GM12892 (cell line): ENCODE results near the gene NDUFB7.

ENCODE experiments used
- DNase-seq: peaks from one replicate; pipeline ENCODE4 v3.0.0; 2011; ENCODE audit not compliant: insufficient read length
- FAIRE-seq: peaks from 2 replicates; lab custom pipeline; 2011; peaks lifted over from hg19 to GRCh38; lab: Jason Lieb, UNC
- POLR2A ChIP-seq: IDR thresholded peaks from 2 replicates; pipeline ENCODE4 v1.6.1; 2011; ENCODE audit warnings: low read depth, low read length, control low read depth
- POLR2AphosphoS5 ChIP-seq: IDR thresholded peaks from 2 replicates; pipeline ENCODE4 v1.6.1; 2011; ENCODE audit warnings: low read depth, low read length, control low read depth
- TAF1 ChIP-seq: IDR thresholded peaks from 2 replicates; pipeline ENCODE4 v1.6.1; 2011; ENCODE audit warnings: low read depth, mild to moderate bottlenecking, control low read depth, low read length, borderline replicate concordance

Gene NDUFB7

DNA sequence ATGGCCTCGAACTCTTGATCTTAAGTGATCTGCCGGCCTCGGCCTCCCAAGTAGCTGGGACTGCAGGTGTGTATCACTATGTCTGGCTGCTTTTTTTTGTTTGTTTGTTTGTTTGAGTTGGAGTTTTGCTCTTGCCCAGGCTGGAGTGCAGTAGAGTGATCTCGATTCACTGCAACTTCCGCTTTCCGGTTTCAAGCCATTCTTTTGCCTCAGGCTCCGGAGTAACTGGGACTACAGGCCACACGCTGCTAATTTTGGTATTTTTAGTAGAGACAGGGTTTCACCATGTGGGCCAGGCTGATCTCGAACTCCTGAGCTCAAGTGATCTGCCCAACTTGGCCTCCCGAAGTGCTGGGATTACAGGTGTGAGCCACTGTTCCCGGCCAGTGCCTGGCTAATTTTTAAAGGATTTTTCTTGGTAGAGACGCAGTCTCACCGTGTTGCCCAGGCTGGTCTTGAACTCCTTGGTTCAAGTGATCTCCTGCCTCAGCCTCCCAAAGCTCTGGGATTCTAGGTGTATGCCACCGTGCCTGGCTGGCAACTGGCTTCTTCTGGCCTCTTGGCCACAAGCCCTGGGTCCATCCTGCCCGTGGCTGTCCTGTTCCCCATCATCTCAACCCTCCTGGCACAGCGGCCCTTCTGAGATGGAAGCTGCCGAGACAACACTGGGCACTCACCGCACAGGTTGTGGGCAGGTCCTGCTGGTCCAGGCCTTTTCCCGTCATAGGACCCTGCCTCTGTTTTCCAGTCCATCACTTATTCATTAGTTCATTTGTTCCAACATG, 30.9 kb downstream of the NDUFB7 start:
- TF ChIP-seq POLR2A (no peak), TAF1 (no peak), POLR2AphosphoS5 (no peak)
- DNase-seq, result no peak
- FAIRE-seq, result no peak

DNA sequence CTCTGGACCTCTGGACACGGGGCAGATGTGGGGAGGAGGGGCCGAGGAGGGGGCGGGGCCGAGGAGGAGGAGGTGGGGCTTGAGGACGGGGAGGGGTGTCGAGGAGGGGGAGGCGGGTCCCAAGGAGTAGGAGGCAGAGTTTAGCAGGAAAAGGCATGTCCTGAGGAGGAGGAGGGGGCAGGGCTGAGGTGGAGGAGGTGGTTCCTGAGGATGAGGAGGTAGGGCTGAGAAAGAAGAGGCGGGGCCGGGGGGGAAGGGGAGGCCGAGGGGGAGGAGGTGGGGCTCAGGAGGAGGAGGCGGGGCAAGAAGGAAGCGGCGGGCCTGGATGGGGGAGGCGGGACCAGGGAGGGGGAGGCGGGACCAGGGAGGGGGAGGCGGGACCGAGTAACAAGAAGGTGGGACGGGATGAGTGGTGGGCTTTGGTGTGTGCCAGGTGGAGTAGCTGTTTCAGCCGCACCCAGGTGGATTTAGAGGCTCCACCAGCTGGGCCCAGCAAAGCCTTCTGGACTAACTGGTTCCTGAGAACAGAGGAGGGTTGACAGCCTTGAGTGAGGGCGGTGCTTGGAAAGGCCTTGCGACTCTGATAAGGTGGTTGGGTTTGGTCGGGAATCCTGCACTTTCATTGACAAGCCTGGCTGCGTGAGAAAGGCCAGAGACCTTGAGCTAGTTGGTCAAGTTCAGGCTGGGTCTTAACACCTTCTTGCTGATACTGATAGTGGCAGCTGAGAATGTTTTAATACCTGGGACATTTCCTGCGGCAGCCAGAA, 34.8 kb downstream of the NDUFB7 start:
- no peak for DNase-seq
- no peak for FAIRE-seq
- TF ChIP-seq POLR2AphosphoS5 (no peak), POLR2A (no peak), TAF1 (no peak)

DNA sequence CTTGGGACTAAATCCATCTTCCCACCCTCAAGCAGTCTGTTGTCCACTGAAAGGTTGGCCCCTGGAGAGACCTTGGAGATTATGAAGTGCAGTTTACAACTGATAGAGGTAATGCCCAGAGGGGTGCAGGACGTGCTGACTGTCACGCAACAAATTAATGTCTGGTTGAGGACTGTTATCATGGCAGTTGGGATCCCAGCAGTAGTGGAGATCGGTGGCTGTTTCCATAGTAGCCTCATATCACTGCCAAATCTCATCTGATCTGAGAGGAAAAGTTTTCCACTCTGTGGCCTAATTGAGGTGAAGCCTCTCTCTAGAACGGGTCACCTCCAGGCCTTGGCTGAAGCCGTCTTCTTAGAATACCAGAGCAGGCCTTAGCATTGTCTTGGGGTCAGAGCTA, 38.4 kb downstream of the NDUFB7 start:
- TF ChIP-seq TAF1 (no peak), POLR2A (no peak), POLR2AphosphoS5 (no peak)
- DNase-seq, result no peak
- no peak for FAIRE-seq

DNA sequence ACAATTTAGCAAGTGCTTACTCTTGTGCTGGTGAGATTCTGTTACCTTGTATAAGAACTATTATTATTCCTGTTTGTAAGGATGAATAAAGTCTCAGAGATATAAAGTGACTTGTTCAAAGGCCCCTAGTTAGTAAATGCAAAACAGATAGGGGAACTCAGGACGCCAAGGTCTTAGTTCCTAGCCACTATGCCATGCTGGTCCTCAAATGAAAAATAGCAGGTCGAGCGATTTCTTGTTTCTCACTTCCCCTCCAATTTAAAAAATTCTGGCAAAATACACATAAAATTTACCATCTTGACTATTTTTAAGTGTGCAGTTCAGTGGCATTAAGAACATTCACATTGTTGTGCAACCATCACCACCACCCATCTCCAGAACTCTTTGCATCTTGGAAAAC, 41.4 kb downstream of the NDUFB7 start:
- no peak for FAIRE-seq
- no peak for TF ChIP-seq POLR2A
- TF ChIP-seq TAF1, result no peak
- TF ChIP-seq POLR2AphosphoS5, result no peak
- DNase-seq, result no peak

DNA sequence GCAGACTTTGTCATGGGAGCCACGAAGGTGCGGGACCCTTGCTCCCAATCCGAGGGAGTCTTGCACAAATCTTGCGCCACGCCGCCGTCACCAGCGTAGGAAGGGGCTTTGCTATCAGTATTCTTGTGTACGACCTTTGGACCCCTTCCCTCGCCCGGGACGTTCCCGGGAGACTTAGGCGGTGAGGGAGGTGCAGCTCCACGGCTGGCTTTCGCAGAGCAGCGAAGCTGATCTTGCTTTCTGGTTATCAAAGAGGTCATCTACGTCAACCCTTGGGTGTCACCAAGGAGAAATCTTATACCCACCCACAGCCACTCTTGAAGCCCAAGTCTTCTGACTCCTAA, 41.9 kb downstream of the NDUFB7 start:
- DNase-seq (no peak), FAIRE-seq (no peak)

DNA sequence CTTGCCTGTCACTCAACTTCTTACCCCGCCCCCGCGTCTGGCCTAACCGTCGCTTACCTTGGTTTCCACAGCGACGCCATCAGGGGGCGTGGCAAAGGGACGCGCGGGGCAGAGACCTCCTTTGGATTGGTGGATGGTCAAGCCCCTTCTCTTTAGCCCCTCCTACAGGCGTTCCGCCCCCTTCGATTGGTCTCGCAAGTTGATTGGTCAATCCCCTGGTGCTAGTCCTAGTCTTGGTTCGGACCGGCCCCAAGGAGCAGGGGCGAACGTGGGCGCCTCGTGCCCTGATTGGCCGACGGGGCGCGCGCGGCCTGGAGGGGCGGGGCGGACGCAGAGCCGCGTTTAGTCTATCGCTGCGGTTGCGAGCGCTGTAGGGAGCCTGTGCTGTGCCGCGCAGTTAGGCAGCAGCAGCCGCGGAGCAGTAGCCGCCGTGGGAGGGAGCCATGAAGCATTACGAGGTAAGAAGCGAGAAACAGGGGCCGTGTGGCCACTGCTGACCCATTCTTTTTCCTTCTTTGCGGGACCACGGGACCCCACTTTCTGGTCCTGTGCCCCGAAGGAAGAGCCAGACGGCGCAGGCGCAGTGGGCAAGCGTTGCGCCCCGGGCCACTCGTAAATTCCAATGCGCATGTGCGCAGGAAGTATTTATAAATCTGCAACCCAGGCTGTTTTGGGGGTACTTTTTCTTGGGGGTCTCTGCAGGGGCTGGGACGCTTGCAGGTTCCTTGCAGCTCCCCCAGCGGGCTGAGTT, 42.4 kb downstream of the NDUFB7 start, which contains the start of gene TECR:
TSS of gene TECR (plus strand) at position 341 of the 751 bp plus-strand sequence. CDS start at position 444, 103 bp downstream.
- DNase-seq (peak; percentile 90), FAIRE-seq (peak; percentile 96)
- peak; percentile 97 for TF ChIP-seq POLR2AphosphoS5
- TF ChIP-seq TAF1, result peak; percentile 90
- peak; percentile 98 for TF ChIP-seq POLR2A

More for the DNA sequence above, 41.9 kb downstream of the NDUFB7 start:
- TF ChIP-seq POLR2A (no peak), POLR2AphosphoS5 (no peak), TAF1 (no peak)

DNA sequence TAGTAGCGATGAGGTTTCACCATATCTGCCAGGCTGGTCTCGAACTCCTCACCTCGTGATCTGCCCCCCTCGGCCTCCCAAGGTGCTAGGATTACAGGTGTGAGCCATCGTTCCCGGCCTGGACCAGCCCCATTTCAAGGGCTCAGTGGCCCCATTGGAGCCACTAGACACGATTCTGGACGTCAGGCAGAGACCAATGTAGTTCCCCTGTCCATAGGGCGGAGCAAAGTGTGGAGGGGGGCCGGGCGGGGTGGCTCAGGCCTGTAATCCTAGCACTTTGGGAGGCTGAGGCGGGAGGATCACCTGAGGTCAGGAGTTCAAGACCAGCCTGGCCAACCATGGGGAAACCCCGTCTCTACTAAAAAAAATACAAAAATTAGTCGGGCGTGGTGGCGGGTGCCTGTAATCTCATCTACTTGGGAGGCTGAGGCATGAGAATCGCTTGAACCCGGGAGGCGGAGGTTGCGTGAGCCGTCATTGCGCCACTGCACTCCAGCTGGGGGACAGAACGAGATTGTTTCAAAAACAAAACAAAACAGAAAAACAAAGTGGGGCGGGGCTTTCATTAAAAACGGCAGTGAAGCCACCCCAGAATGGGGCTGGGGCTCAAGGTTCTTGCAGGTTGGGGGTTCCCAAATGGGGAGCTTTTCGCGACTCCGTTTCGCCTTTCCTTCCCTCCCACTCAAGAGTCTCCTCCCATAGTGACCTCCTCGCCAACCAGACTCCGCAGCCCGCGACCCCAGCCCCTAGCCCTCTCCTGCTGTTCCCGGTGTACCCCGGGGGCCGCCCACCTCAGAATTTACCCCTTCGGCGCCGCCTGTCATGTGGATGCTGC, 43.2 kb downstream of the NDUFB7 start:
- TF ChIP-seq POLR2AphosphoS5 (no peak), POLR2A (no peak), TAF1 (no peak)
- FAIRE-seq, result no peak
- no peak for DNase-seq

DNA sequence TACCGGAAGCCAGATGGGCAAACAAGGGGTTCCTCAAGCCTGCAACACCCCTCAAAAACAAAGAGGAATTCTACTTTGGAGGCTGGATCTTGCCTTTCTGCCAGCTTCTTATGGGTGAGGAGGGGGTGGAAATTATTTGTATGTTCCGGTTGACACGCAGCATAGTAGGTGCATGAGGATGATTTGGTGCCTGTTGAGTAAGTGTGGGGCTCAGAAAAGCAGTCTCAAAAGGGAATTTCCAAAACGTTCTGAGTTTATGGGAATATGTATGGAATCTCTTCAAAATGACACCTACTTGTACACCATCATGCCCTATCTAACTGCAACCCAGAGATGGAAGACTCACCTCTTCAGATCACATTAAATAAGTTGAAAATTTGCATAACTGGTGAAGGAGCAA, 45.4 kb downstream of the NDUFB7 start:
- FAIRE-seq (no peak), DNase-seq (no peak)
- TF ChIP-seq POLR2AphosphoS5, result no peak
- no peak for TF ChIP-seq TAF1
- no peak for TF ChIP-seq POLR2A

DNA sequence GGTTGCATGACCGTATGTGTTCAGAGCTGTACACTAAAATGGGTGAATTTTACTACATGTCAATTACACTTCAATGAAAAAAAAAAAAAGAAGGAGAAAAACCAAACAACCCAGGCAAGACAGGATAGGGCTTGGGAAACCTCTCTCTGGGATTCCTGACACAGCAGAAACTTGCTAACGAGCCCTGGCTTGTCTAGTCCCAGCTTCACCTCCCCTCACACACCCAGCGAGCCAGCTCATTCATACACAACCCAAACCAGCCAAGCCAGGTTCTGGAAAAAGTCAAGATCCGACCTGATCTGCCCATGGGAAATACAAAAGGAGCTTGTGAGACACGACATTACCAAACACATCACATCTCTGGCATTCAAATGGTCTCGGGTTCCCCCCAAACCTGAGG, 46.1 kb downstream of the NDUFB7 start:
- DNase-seq, result no peak

DNA sequence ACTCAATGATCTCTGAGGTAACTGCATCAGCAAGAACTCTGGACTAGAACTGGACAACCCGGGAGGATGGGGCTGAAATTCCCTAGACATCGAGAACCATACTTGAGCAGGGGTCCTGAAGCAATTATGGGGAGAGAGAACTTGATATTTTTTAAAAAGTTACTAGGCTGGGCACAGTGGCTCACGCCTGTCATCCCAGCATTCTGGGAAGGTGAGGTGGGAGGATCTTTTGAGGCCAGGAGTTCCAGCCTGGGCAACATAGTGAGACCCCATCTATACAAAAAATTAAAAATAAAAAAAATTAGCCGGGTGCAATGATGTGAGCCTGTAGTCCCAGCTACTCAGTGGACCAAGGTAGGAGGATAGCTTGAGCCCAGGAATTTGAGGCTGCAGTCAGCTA, 51.3 kb downstream of the NDUFB7 start:
- TF ChIP-seq POLR2A (no peak), POLR2AphosphoS5 (no peak), TAF1 (no peak)
- no peak for FAIRE-seq
- DNase-seq, result no peak

More for the DNA sequence above, 46.1 kb downstream of the NDUFB7 start:
- FAIRE-seq, result no peak
- TF ChIP-seq POLR2AphosphoS5 (no peak), TAF1 (no peak)

DNA sequence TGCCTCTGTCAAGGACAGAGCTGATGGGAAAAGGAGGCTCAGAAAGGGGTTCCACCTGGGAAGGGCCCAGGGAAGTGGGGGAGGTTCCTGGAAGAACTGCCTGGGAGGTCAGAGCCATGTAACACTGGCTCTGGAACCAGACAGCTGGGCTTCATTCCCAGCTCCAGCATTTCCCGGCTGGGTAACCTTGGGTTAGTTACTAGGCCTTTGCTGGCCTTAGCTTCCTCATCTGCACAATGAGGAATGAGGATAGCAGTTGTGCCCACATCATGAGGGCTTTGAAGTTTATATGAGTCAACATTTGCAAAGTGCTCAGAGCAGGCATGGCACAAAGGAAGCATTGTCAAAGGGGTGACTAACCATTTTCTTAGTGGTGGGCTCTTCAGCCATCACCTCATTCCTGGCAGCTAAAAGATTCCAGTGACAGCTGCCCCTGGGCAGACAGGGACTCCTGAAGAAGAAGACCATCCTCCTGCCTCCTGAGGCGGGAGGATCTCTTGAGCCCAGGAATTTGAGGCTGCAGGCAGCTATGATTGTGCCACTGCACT, 51.9 kb downstream of the NDUFB7 start:
- FAIRE-seq (no peak), DNase-seq (no peak)
- no peak for TF ChIP-seq POLR2A
- TF ChIP-seq POLR2AphosphoS5, result no peak
- no peak for TF ChIP-seq TAF1
